BJ (cell line): ENCODE results near the gene GRK3. TPM values are rescaled to one million over a fixed set of nuclear protein-coding genes. Genes with fewer than 3 reads are reported as not detected.

Experiments
- CTCF ChIA-PET: fragments of 350-600 bp; formaldehyde crosslinking; extraction: SDS; loops from one replicate; lab custom pipeline; 2021; ENCODE audit warnings: antibody characterized with exemption, inconsistent platforms; lab: Yijun Ruan, JAX
- POLR2A ChIA-PET: fragments of 300-600 bp; sonication (Branson Sonifier 250); formaldehyde crosslinking; extraction: SDS; loops from one replicate; lab custom pipeline; 2021; ENCODE audit warnings: antibody characterized with exemption; lab: Charles Lee
- DNase-seq: peaks from one replicate; pipeline ENCODE4 v3.0.0-alpha.2; 2011; ENCODE audit warnings: low read depth
- H3K27me3 ChIP-seq: 2 replicates; pipeline ENCODE4 v1.6.0; 2011; ENCODE audit warnings: low read length; ENCODE audit not compliant: control insufficient read depth, insufficient read depth
- H3K36me3 ChIP-seq: 2 replicates; pipeline ENCODE4 v1.5.1; 2011; ENCODE audit warnings: low read length; ENCODE audit not compliant: control insufficient read depth, insufficient read depth
- H3K4me3 ChIP-seq: 2 replicates; pipeline ENCODE4 v1.5.1; 2011; ENCODE audit warnings: low read depth, mild to moderate bottlenecking, control low read depth, low read length
- polyA plus RNA-seq: library from polyadenylated mRNA; depleted of rRNA; stranded (reverse); fragments of >200 nt; gene quantifications from 2 replicates; pipeline ENCODE4 v1.2.3, GENCODE V29; 2011
- TF ChIP-seq, protein P1 (sequence below): IDR thresholded peaks from 2 replicates; pipeline ENCODE4 v1.5.1; 2011; ENCODE audit warnings: low read depth, mild to moderate bottlenecking, control low read depth, inconsistent platforms, low read length, moderate library complexity; ENCODE audit not compliant: insufficient read depth

GRK3 gene
- polyA plus RNA-seq, 1 experiment: 0.72 TPM

DNA sequence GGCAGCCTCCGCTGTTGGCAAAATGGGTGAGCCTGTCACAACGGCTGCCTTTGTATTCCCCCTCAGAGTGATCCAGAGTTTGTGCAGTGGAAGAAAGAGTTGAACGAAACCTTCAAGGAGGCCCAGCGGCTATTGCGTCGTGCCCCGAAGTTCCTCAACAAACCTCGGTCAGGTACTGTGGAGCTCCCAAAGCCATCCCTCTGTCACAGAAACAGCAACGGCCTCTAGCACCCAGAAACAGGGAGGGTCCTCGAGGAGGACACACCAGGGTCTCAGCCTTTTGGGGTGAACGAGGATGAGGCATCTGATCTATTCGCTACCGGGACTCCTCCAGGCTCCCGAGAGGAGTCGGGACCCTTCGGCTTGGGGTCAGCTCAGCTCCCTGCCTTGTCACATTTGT is 157.7 kb downstream of the GRK3 start:
- Histone ChIP-seq H3K27me3 (peaks cover 2% of the 10 kb centered on the region; the same call in 1 of the 2 replicates), H3K4me3 (no peak overlapping the region), H3K36me3 (no peaks in the 10 kb centered on the region)
- TF ChIP-seq, protein P1, sequence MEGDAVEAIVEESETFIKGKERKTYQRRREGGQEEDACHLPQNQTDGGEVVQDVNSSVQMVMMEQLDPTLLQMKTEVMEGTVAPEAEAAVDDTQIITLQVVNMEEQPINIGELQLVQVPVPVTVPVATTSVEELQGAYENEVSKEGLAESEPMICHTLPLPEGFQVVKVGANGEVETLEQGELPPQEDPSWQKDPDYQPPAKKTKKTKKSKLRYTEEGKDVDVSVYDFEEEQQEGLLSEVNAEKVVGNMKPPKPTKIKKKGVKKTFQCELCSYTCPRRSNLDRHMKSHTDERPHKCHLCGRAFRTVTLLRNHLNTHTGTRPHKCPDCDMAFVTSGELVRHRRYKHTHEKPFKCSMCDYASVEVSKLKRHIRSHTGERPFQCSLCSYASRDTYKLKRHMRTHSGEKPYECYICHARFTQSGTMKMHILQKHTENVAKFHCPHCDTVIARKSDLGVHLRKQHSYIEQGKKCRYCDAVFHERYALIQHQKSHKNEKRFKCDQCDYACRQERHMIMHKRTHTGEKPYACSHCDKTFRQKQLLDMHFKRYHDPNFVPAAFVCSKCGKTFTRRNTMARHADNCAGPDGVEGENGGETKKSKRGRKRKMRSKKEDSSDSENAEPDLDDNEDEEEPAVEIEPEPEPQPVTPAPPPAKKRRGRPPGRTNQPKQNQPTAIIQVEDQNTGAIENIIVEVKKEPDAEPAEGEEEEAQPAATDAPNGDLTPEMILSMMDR: no peak
- no peak for DNase-seq
- ChIA-PET POLR2A (no interaction called here), CTCF (no interaction called here)

DNA sequence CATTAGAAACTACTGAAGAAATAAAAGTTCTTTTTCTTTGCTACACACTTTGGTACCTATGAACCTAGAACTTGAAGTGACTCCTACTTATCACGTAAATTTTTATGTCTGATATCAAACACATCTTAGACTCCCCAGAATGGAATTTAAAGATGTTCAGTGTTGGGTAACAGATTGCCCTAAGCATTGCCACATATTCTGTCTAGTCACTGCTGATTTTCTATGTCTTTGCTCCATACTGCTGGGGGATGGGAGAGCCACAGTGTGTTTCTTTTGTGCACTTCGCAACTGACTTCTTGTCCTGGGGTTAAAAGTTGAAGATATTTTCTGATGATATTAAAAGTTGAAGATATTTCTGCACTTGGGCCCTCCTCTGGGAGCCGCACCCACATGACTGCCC is 158.2 kb downstream of the GRK3 start:
- ChIA-PET POLR2A (no interaction called here), CTCF (no interaction called here)
- no peaks in the 10 kb centered on the region for H3K36me3 ChIP-seq
- peaks cover 2% of the 10 kb centered on the region; the same call in 1 of the 2 replicates for H3K27me3 ChIP-seq
- H3K4me3 ChIP-seq: no peak overlapping the region
- TF ChIP-seq, protein P1: no peak
- DNase-seq: no peak

DNA sequence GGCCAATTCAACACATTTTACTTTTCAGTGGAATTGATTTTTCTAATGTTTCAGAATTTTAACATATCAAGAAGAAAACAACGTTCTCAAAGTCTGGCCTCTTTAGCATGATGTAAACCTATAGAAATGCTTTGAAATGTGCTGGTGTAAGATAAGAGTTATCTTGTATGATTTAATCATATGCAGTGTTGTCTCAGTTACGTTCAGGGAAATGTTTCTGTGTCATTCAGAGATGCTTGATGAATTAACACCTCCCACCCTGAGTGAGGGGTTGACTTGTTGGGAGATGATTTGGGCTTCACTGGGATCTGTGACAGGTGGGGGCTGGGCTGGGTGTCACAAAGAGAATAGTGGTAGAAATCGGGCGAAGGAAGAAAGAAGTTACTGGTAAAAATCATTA is 161.8 kb downstream of the GRK3 start:
- CTCF ChIA-PET: interaction anchor here (1.6 kb wide), 1 partner anchor 47 kb away, joined by 6 read pairs; no protein-coding TSS in a partner anchor
- H3K36me3 ChIP-seq: no peaks in the 10 kb centered on the region
- no peak for DNase-seq
- POLR2A ChIA-PET: no interaction called here
- H3K27me3 ChIP-seq: no peaks in the 10 kb centered on the region
- TF ChIP-seq, protein P1: no peak
- H3K4me3 ChIP-seq: no peak overlapping the region

DNA sequence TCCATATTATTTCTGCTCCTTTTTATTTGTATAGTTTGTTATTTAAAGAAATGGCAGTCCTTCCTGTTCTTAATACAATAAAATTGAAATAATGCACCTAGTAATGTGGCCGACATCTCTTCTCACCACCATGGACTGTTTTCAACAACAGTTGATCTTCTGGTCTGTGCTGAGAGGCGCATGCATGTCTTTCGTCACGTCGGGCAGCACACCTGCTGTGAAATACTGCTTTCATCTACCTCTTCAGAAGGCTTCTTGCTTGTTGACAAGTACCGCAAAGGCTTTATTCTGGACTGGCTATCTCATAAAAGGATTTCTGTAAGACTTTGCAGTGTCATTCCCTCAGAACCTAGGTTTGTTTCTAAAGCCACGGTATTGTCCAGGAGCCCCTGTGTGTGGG is 163.6 kb downstream of the GRK3 start:
- no peak for DNase-seq
- Histone ChIP-seq H3K4me3 (no peak overlapping the region), H3K27me3 (no peaks in the 10 kb centered on the region), H3K36me3 (no peaks in the 10 kb centered on the region)
- TF ChIP-seq, protein P1: no peak
- CTCF ChIA-PET: interaction anchor here (0.5 to 1.6 kb wide), 2 partner anchors 45 to 149 kb away, joined by 3 to 7 read pairs (median 5); no protein-coding TSS in a partner anchor
- POLR2A ChIA-PET: no interaction called here

DNA sequence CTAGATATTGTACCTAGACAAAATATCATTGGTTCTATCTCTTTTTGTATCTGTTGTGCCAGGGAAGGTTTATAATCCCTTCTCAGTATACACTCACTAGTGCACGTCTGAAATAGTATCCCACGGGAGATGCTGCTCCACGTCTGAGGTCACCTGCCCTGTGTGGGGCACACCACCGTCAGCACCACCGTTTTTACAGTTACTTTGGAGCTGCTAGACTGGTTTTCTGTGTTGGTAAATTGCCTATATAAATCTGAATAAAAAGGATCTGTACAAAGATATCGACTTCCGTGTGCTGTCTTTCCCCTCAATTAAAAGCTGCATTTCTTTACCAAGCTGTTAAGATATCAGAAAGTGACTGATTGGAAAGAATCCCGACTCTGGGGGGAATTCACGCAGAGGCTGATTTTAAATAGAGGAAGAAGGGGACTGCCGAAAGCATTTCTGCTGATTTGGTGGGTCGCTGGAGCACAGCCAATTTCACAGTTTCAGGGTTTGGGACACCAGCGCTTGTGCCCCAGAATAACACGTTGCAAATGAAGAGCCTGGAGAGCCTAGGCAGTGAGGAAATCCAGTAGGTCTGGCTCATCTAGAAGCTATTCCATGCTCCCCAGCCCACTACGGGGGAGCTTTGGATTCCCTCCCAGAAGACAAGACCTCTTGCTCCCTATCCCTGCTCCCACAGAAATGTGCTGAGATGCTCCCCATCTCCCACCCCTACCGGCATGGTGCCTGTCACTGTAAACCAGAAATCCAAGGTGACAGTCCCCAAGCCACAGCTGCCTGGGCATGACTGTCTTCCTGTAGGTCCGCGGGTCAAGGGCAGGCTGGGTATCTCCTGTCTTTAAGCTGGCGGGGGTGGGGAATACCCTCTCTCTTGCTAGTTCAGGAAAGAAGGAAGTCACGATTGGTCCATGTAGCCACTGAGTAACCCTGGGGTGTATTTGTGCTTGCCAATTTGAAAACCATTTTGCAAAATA is 164.8 kb downstream of the GRK3 start:
- Histone ChIP-seq H3K4me3 (no peak overlapping the region), H3K27me3 (no peaks in the 10 kb centered on the region), H3K36me3 (no peaks in the 10 kb centered on the region)
- DNase-seq: no peak
- POLR2A ChIA-PET: no interaction called here
- TF ChIP-seq, protein P1: no peak
- CTCF ChIA-PET: interaction anchor here (1.6 kb wide), 1 partner anchor 44 kb away, joined by 7 read pairs; no protein-coding TSS in a partner anchor
